Activated CD4-positive, CD25-positive, alpha-beta regulatory T cell treated with anti-CD3 and anti-CD28 coated beads, Interleukin-2, amount 50 U/mL, for 72 hours (primary cell): ENCODE results near the gene LRPPRC.

ENCODE experiments used
- DNase-seq: peaks from one replicate; pipeline ENCODE4 v3.0.0; 2021

The LRPPRC gene

GRCh38 chr2:43853141-43854081 is 142.4 kb downstream of the LRPPRC start:
- no peak for DNase-seq

GRCh38 chr2:43852196-43852730 is 143.5 kb downstream of the LRPPRC start:
- DNase-seq = no peak

- DNase-seq = no peak
Measured at GRCh38 chr2:43851011-43851980, 144.5 kb downstream of the LRPPRC start.

GRCh38 chr2:43848214-43848613 is 147.6 kb downstream of the LRPPRC start:
- DNase-seq = no peak

GRCh38 chr2:43846140-43846793 is 149.5 kb downstream of the LRPPRC start:
- DNase-seq = no peak

GRCh38 chr2:43845181-43845580 is 150.6 kb downstream of the LRPPRC start:
- no peak for DNase-seq

GRCh38 chr2:43842866-43843226 is 152.9 kb downstream of the LRPPRC start:
- no peak for DNase-seq

GRCh38 chr2:43841949-43842865 is 153.6 kb downstream of the LRPPRC start:
- no peak for DNase-seq

GRCh38 chr2:43840965-43841364 is 154.8 kb downstream of the LRPPRC start:
- DNase-seq = no peak

GRCh38 chr2:43839776-43840564 is 155.8 kb downstream of the LRPPRC start:
- no peak for DNase-seq

GRCh38 chr2:43838560-43839267 is 157.1 kb downstream of the LRPPRC start, which contains the start of the genes ABCG5 and ABCG8:
Gene ABCG5, minus strand, starts transcription at chr2:43838839. Its CDS starts 160 bp downstream, at chr2:43838679.
Gene ABCG8, plus strand, starts transcription at chr2:43838971. Its CDS starts 83 bp downstream, at chr2:43839054.
- no peak for DNase-seq

- no peak for DNase-seq
Measured at GRCh38 chr2:43837831-43838559, 157.8 kb downstream of the LRPPRC start.

- DNase-seq = no peak
Measured at GRCh38 chr2:43837033-43837432, 158.8 kb downstream of the LRPPRC start.
